Stimulated activated CD8-positive, alpha-beta memory T cell treated with anti-CD3 and anti-CD28 coated beads, Interleukin-12 subunit alpha, Interleukin-12 subunit beta, amount 100 ng/mL, for 1 hour (primary cell): Measurements from ENCODE around the gene DCUN1D2.

Experiments
- DNase-seq: peaks from one replicate; pipeline ENCODE4 v3.0.0-alpha.2; 2020; ENCODE audit warnings: low read depth

Gene DCUN1D2

GRCh38 chr13:113407103-113407530, 83.4 kb downstream of the DCUN1D2 start:
- no peak for DNase-seq

- DNase-seq = no peak
Observed at GRCh38 chr13:113406321-113407102, 84.0 kb downstream of the DCUN1D2 start.
